ENCODE measurements around the gene ALDH1L1. TPM values are rescaled to one million over a fixed set of nuclear protein-coding genes. Genes with fewer than 3 reads are reported as not detected.

The ALDH1L1 gene
- total and polyA plus RNA-seq, 2 donors (not counting 1 experiment from before 2014, with no cell fraction given), result not detected

DNA sequence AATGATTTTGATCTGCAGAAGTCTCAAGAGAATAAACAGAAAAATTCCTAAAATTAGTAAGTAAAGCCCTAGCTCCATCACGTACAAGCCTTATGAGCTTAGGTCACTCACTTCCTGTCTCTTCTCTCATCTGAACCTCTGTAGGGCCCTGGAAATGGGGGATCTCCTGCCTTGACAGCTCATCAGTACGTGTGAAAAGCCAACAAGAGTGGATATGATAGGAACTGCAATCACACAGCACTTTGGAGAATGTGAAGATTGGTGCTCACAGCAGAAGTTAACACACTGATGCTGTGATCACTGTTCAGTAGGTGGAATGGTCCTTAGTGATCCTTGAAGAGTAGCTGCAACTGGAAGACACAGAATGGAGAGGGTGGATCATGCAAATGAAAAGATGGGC, 27.8 kb upstream of the ALDH1L1 start:
- DNase-seq (no peak), ATAC-seq (ENCODE audit: low read depth) (no peak)
- Mint-ChIP-seq H3K27me3 (peaks cover 47% of the 10 kb centered on the region), H3K9me3 (ENCODE audit: insufficient read depth) (no peaks in the 10 kb centered on the region), H3K4me1 (peaks cover 5% of the 10 kb centered on the region), H3K4me3 (no peak overlapping the region), H3K27ac (no peak overlapping the region)
- H3K36me3 ChIP-seq (replicated peaks in 1 of 2; ENCODE audit: control extremely low read depth in 1 of 2, control insufficient read depth in 1 of 2, extremely low read depth in 1 of 2, insufficient read depth in 2 of 2, low read length in 1 of 2), result no peaks in the 10 kb centered on the region
- TF ChIP-seq, protein P1, sequence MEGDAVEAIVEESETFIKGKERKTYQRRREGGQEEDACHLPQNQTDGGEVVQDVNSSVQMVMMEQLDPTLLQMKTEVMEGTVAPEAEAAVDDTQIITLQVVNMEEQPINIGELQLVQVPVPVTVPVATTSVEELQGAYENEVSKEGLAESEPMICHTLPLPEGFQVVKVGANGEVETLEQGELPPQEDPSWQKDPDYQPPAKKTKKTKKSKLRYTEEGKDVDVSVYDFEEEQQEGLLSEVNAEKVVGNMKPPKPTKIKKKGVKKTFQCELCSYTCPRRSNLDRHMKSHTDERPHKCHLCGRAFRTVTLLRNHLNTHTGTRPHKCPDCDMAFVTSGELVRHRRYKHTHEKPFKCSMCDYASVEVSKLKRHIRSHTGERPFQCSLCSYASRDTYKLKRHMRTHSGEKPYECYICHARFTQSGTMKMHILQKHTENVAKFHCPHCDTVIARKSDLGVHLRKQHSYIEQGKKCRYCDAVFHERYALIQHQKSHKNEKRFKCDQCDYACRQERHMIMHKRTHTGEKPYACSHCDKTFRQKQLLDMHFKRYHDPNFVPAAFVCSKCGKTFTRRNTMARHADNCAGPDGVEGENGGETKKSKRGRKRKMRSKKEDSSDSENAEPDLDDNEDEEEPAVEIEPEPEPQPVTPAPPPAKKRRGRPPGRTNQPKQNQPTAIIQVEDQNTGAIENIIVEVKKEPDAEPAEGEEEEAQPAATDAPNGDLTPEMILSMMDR (IDR thresholded peaks at IDR 0.05), result no peak
- no peak for TF ChIP-seq EZH2 (IDR thresholded peaks at IDR 0.05; ENCODE audit: borderline replicate concordance, insufficient read depth, low read depth, low read length, poor library complexity, severe bottlenecking)
- peaks cover 0 to 23% (median 6%) of the 10 kb centered on the region in 4 experiments for H3K27me3 ChIP-seq (replicated peaks in 1 of 4; ENCODE audit: control extremely low read depth in 1 of 4, control insufficient read depth in 3 of 4, insufficient read depth in 4 of 4, low read length in 3 of 4)
- no peak overlapping the region for H3K27ac ChIP-seq (ENCODE audit: low read length in 2 of 2)
- H3K4me1 ChIP-seq (ENCODE audit: control insufficient read depth in 2 of 2, insufficient read depth in 2 of 2, low read length in 2 of 2), result peaks cover 4 to 8% of the 10 kb centered on the region in 2 donors
- H2AFZ ChIP-seq (ENCODE audit: insufficient read depth, low read depth, low read length, poor library complexity, severe bottlenecking), result no peak overlapping the region
- H3K9me3 ChIP-seq (ENCODE audit: control extremely low read depth in 1 of 3, control insufficient read depth in 2 of 3, insufficient read depth in 1 of 3, low read length in 2 of 3), result peaks cover 0 to 9% (median 0%) of the 10 kb centered on the region in 3 donors
- H4K20me1 ChIP-seq (ENCODE audit: control insufficient read depth, insufficient read depth, low read length, poor library complexity, severe bottlenecking), result no peaks in the 10 kb centered on the region
- no peak overlapping the region for H3K9ac ChIP-seq (ENCODE audit: low read length)
- intact Hi-C loops (cut with micrococcal nuclease), result no loop called here
- no peak overlapping the region for H3K4me3 ChIP-seq (ENCODE audit: control extremely low read depth in 1 of 5, extremely low read depth in 1 of 5, insufficient read depth in 1 of 5, low read depth in 2 of 5, low read length in 4 of 5)
- CTCF ChIA-PET, result no interaction called here
- POLR2A ChIA-PET, result no interaction called here
- no peak overlapping the region for H3K4me2 ChIP-seq (replicated peaks; ENCODE audit: low read depth, low read length, poor library complexity, severe bottlenecking)
- H3K79me2 ChIP-seq (ENCODE audit: control insufficient read depth, insufficient read depth, low read length), result no peaks in the 10 kb centered on the region
- WGBS (ENCODE audit: insufficient coverage), result 67% methylated on average over 1 of the region's 2 CpGs

DNA sequence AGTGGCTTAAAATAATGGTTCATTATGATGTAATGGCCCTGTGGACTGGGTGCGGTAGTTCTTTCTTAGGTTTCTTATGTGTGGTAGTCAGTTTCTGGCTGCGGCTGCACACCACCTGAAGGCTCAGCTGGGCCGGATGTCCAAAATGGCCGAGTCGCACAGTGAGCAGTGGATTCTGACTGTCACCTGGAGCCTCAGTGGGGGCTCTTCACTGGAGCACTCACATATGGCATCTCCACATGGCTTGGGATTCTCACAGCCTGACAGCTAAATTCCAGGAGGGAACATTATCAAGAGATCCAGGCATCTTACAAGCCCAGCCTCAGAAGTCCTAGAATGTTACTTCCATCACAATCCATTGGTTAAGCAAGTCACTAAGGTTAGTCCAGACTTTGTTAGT, 26.8 kb upstream of the ALDH1L1 start:
- no peak overlapping the region for H3K27ac ChIP-seq (ENCODE audit: low read length in 2 of 2)
- ChIA-PET POLR2A (no interaction called here), CTCF (no interaction called here)
- H3K4me1 ChIP-seq (ENCODE audit: control insufficient read depth in 2 of 2, insufficient read depth in 2 of 2, low read length in 2 of 2), result no peaks in the 10 kb centered on the region
- H3K36me3 ChIP-seq (replicated peaks in 1 of 2; ENCODE audit: control extremely low read depth in 1 of 2, control insufficient read depth in 1 of 2, extremely low read depth in 1 of 2, insufficient read depth in 2 of 2, low read length in 1 of 2), result no peaks in the 10 kb centered on the region
- H4K20me1 ChIP-seq (ENCODE audit: control insufficient read depth, insufficient read depth, low read length, poor library complexity, severe bottlenecking), result no peaks in the 10 kb centered on the region
- H3K79me2 ChIP-seq (ENCODE audit: control insufficient read depth, insufficient read depth, low read length), result no peaks in the 10 kb centered on the region
- Mint-ChIP-seq H3K27ac (no peak overlapping the region), H3K4me3 (no peak overlapping the region), H3K27me3 (peaks cover 48% of the 10 kb centered on the region), H3K9me3 (ENCODE audit: insufficient read depth) (no peaks in the 10 kb centered on the region), H3K4me1 (peaks cover 1% of the 10 kb centered on the region)
- peaks cover 0 to 9% (median 0%) of the 10 kb centered on the region in 3 donors for H3K9me3 ChIP-seq (ENCODE audit: control extremely low read depth in 1 of 3, control insufficient read depth in 2 of 3, insufficient read depth in 1 of 3, low read length in 2 of 3)
- H3K9ac ChIP-seq (ENCODE audit: low read length), result no peak overlapping the region
- no peak for DNase-seq
- H3K27me3 ChIP-seq (replicated peaks in 1 of 4; ENCODE audit: control extremely low read depth in 1 of 4, control insufficient read depth in 3 of 4, insufficient read depth in 4 of 4, low read length in 3 of 4), result peaks cover 0 to 16% (median 6%) of the 10 kb centered on the region in 4 experiments
- TF ChIP-seq, protein P1 (IDR thresholded peaks at IDR 0.05), result no peak
- TF ChIP-seq EZH2 (IDR thresholded peaks at IDR 0.05; ENCODE audit: borderline replicate concordance, insufficient read depth, low read depth, low read length, poor library complexity, severe bottlenecking), result no peak
- no peak overlapping the region for H3K4me3 ChIP-seq (ENCODE audit: control extremely low read depth in 1 of 5, extremely low read depth in 1 of 5, insufficient read depth in 1 of 5, low read depth in 2 of 5, low read length in 4 of 5)
- 98% methylated on average over 5 of the region's 5 CpGs for WGBS (ENCODE audit: insufficient coverage)
- no peak overlapping the region for H2AFZ ChIP-seq (ENCODE audit: insufficient read depth, low read depth, low read length, poor library complexity, severe bottlenecking)
- intact Hi-C loops (cut with micrococcal nuclease), result no loop called here
- no peak for ATAC-seq (ENCODE audit: low read depth)
- no peak overlapping the region for H3K4me2 ChIP-seq (replicated peaks; ENCODE audit: low read depth, low read length, poor library complexity, severe bottlenecking)
